ENCODE data around the gene CHTF18.

The CHTF18 gene

GRCh38 chr16:822909-823297 is 34.5 kb downstream of the CHTF18 start:
- Histone ChIP-seq H3K27me3 (ENCODE audit: insufficient read depth, low read length, poor library complexity, severe bottlenecking) (no peaks in the 10 kb centered on the region), H2AFZ (ENCODE audit: low read length) (no peak overlapping the region), H3K4me1 (ENCODE audit: insufficient read depth, low read length, poor library complexity, severe bottlenecking) (peaks cover 11% of the 10 kb centered on the region), H3K9me3 (ENCODE audit: insufficient read depth, low read depth, low read length) (no peaks in the 10 kb centered on the region), H3K9me2 (replicated peaks; ENCODE audit: low read depth, low read length) (no peaks in the 10 kb centered on the region), H3K36me3 (ENCODE audit: insufficient read depth, low read length) (no peaks in the 10 kb centered on the region), H3K79me2 (ENCODE audit: insufficient read depth, low read length) (no peaks in the 10 kb centered on the region), H3F3A (ENCODE audit: low read depth) (no peaks in the 10 kb centered on the region), H3K9ac (ENCODE audit: low read depth, low read length, poor library complexity, severe bottlenecking) (no peak overlapping the region), H3K4me2 (ENCODE audit: low read depth, low read length, poor library complexity, severe bottlenecking) (no peak overlapping the region), H4K20me1 (ENCODE audit: insufficient read depth, low read length, poor library complexity, severe bottlenecking) (no peaks in the 10 kb centered on the region), H3K4me3 (ENCODE audit: low read length, poor library complexity, severe bottlenecking) (no peak overlapping the region)
- TF ChIP-seq EZH2phosphoT487 (IDR thresholded peaks at IDR 0.05; ENCODE audit: borderline replicate concordance), result no peak
- TF ChIP-seq CTCF (conservative IDR thresholded peaks at IDR 0.05; ENCODE audit: low read length), result no peak

GRCh38 chr16:824194-824593 is 35.8 kb downstream of the CHTF18 start:
- Histone ChIP-seq H3K9ac (ENCODE audit: low read depth, low read length, poor library complexity, severe bottlenecking) (no peak overlapping the region), H3K4me2 (ENCODE audit: low read depth, low read length, poor library complexity, severe bottlenecking) (no peak overlapping the region), H2AFZ (ENCODE audit: low read length) (no peak overlapping the region), H3K36me3 (ENCODE audit: insufficient read depth, low read length) (no peaks in the 10 kb centered on the region), H3K4me3 (ENCODE audit: low read length, poor library complexity, severe bottlenecking) (no peak overlapping the region), H3K9me2 (replicated peaks; ENCODE audit: low read depth, low read length) (no peaks in the 10 kb centered on the region), H3F3A (ENCODE audit: low read depth) (no peaks in the 10 kb centered on the region), H3K79me2 (ENCODE audit: insufficient read depth, low read length) (no peaks in the 10 kb centered on the region), H3K4me1 (ENCODE audit: insufficient read depth, low read length, poor library complexity, severe bottlenecking) (peaks cover 7% of the 10 kb centered on the region), H3K27me3 (ENCODE audit: insufficient read depth, low read length, poor library complexity, severe bottlenecking) (no peaks in the 10 kb centered on the region), H3K9me3 (ENCODE audit: insufficient read depth, low read depth, low read length) (no peaks in the 10 kb centered on the region), H4K20me1 (ENCODE audit: insufficient read depth, low read length, poor library complexity, severe bottlenecking) (no peaks in the 10 kb centered on the region)
- TF ChIP-seq EZH2phosphoT487 (IDR thresholded peaks at IDR 0.05; ENCODE audit: borderline replicate concordance) (no peak), CTCF (conservative IDR thresholded peaks at IDR 0.05; ENCODE audit: low read length) (no peak)

- no peak overlapping the region for H3K9ac ChIP-seq (ENCODE audit: low read depth, low read length, poor library complexity, severe bottlenecking)
- no peaks in the 10 kb centered on the region for H4K20me1 ChIP-seq (ENCODE audit: insufficient read depth, low read length, poor library complexity, severe bottlenecking)
- peaks cover 3% of the 10 kb centered on the region for H3K4me1 ChIP-seq (ENCODE audit: insufficient read depth, low read length, poor library complexity, severe bottlenecking)
- H3K4me2 ChIP-seq (ENCODE audit: low read depth, low read length, poor library complexity, severe bottlenecking), result no peak overlapping the region
- no peak overlapping the region for H3K4me3 ChIP-seq (ENCODE audit: low read length, poor library complexity, severe bottlenecking)
- H3K9me3 ChIP-seq (ENCODE audit: insufficient read depth, low read depth, low read length), result no peaks in the 10 kb centered on the region
- H3K27me3 ChIP-seq (ENCODE audit: insufficient read depth, low read length, poor library complexity, severe bottlenecking), result no peaks in the 10 kb centered on the region
- H3K9me2 ChIP-seq (replicated peaks; ENCODE audit: low read depth, low read length), result no peaks in the 10 kb centered on the region
- H3K36me3 ChIP-seq (ENCODE audit: insufficient read depth, low read length), result no peaks in the 10 kb centered on the region
- no peaks in the 10 kb centered on the region for H3K79me2 ChIP-seq (ENCODE audit: insufficient read depth, low read length)
- no peak overlapping the region for H2AFZ ChIP-seq (ENCODE audit: low read length)
- TF ChIP-seq EZH2phosphoT487 (IDR thresholded peaks at IDR 0.05; ENCODE audit: borderline replicate concordance) (no peak), CTCF (conservative IDR thresholded peaks at IDR 0.05; ENCODE audit: low read length) (no peak)
- no peaks in the 10 kb centered on the region for H3F3A ChIP-seq (ENCODE audit: low read depth)
Measured at GRCh38 chr16:824601-825000, 36.2 kb downstream of the CHTF18 start.

Measured in Loucy (cell line).